Cardiac muscle cell (in vitro differentiated cells and primary cell): Measurements from ENCODE around the gene SPRN. TPM values are rescaled to one million over a fixed set of nuclear protein-coding genes. Genes with fewer than 3 reads are reported as not detected.
"Not testable (repeated sequence)": the region's sequence is repeated elsewhere in the genome, so short reads cannot be mapped to it uniquely, and the experiment has no call there.

Experiments
- DNase-seq, 2 donors: peaks; one replicate each; pipeline versions ENCODE4 v3.0.0 to v3.0.0-alpha.2; 2010 to 2017; ENCODE audit warnings: low read depth in 1 of 2, low spot score in 1 of 2
- H3K27ac ChIP-seq: fragments of 200-600 bp; sonication (generic); 2 replicates; pipeline ENCODE4 v1.5.1; 2016
- H3K27me3 ChIP-seq: fragments of 200-600 bp; sonication (generic); 2 replicates; pipeline ENCODE4 v1.6.0; 2016; ENCODE audit warnings: control low read depth
- H3K36me3 ChIP-seq: fragments of 200-600 bp; sonication (generic); 2 replicates; pipeline ENCODE4 v1.5.1; 2016; ENCODE audit warnings: control low read depth
- H3K4me1 ChIP-seq: fragments of 200-600 bp; sonication (generic); 2 replicates; pipeline ENCODE4 v1.8.1; 2017; ENCODE audit warnings: low read depth, mild to moderate bottlenecking, mixed run types
- H3K4me3 ChIP-seq: fragments of 200-600 bp; sonication (generic); 2 replicates; pipeline ENCODE4 v1.5.1; 2016; ENCODE audit warnings: mild to moderate bottlenecking
- H3K9me3 ChIP-seq: fragments of 200-600 bp; sonication (generic); 2 replicates; pipeline ENCODE4 v1.5.1; 2017; ENCODE audit warnings: low read depth, mild to moderate bottlenecking, control low read depth
- CTCF ChIP-seq: IDR thresholded peaks from 2 replicates; pipeline ENCODE4 v1.5.1; 2012; ENCODE audit warnings: low read depth, mild to moderate bottlenecking, low read length
- polyA plus RNA-seq: library from polyadenylated mRNA; unstranded; fragments of >200 nt; fragmentation: Nextera tagmentation; extraction: Ambion mirVana; gene quantifications from 2 replicates; pipeline ENCODE4 v1.2.1, GENCODE V29; 2016
- total RNA-seq: library from RNA; depleted of rRNA; stranded (reverse); fragments of >200 nt; gene quantifications from 2 replicates; pipeline ENCODE4 v1.2.3, GENCODE V29; 2016

SPRN gene, protein sequence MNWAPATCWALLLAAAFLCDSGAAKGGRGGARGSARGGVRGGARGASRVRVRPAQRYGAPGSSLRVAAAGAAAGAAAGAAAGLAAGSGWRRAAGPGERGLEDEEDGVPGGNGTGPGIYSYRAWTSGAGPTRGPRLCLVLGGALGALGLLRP
- total RNA-seq (0.33 and 0.63 TPM in 2 replicates), polyA plus RNA-seq (1.8 and 2.3 TPM in 2 replicates)

DNA sequence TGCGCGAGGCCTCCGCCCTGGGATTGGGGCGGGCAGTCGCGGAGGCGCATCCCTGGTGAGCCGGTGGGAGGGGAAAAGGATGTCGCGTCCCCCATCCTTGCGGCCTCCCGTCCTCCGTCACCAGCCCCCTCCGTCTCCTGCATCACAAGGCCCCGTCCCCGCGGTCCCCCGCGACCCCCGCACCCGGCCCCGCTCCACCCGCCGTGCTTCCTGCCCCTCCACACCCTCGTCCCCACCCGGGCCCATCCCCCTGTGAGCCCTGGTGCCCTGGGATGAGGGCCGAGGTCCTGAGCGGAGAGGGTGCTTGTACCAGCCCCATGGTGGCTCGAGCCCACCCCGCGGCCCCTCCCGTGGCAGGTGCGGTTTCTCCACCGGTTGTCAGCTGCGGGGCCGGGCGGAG is at the start of gene SPRN:
SPRN (minus strand) TSS at position 25 of the 400 bp plus-strand sequence. CDS start 944 bp downstream, outside the sequence.
- not testable (repeated sequence) for H3K27ac ChIP-seq, DNase-seq, H3K4me3 ChIP-seq, H3K4me1 ChIP-seq, H3K9me3 ChIP-seq, H3K36me3 ChIP-seq
- peaks cover 18% of the 10 kb centered on the region for H3K27me3 ChIP-seq

- no peaks in the 10 kb centered on the region for H3K4me1 ChIP-seq
- no peak overlapping the region for H3K4me3 ChIP-seq
- no peak for DNase-seq
- no peaks in the 10 kb centered on the region for H3K27me3 ChIP-seq
- TF ChIP-seq CTCF, result no peak
- H3K36me3 ChIP-seq, result no peaks in the 10 kb centered on the region
- H3K9me3 ChIP-seq, result no peaks in the 10 kb centered on the region
- H3K27ac ChIP-seq, result no peak overlapping the region
These were observed 49.6 kb upstream of the SPRN start for GRCh38 chr10:133474027-133474426.

DNA sequence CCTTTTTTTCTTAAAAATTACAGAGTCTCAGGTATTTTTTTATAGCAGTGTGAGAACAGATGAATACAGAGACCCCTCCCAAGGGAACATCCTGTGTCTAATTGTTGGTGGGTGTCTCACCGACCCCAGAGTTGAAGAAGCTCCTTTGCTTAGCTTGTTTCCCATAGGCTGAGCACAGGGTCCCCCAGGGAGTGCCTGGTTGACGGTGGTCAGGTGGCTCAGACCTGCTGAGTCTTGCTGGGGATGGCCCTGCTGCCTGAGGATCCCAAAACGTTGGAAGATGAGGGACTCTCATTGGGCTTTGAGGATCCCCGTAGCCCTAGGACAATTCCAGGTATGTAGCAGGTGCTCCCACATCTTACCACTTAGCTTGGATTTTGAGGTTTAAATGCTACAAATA is 48.8 kb upstream of the SPRN start:
- Histone ChIP-seq H3K9me3 (no peaks in the 10 kb centered on the region), H3K4me3 (no peak overlapping the region), H3K36me3 (no peaks in the 10 kb centered on the region), H3K27me3 (no peaks in the 10 kb centered on the region), H3K27ac (no peak overlapping the region), H3K4me1 (no peaks in the 10 kb centered on the region)
- TF ChIP-seq CTCF, result no peak
- DNase-seq, result no peak

DNA sequence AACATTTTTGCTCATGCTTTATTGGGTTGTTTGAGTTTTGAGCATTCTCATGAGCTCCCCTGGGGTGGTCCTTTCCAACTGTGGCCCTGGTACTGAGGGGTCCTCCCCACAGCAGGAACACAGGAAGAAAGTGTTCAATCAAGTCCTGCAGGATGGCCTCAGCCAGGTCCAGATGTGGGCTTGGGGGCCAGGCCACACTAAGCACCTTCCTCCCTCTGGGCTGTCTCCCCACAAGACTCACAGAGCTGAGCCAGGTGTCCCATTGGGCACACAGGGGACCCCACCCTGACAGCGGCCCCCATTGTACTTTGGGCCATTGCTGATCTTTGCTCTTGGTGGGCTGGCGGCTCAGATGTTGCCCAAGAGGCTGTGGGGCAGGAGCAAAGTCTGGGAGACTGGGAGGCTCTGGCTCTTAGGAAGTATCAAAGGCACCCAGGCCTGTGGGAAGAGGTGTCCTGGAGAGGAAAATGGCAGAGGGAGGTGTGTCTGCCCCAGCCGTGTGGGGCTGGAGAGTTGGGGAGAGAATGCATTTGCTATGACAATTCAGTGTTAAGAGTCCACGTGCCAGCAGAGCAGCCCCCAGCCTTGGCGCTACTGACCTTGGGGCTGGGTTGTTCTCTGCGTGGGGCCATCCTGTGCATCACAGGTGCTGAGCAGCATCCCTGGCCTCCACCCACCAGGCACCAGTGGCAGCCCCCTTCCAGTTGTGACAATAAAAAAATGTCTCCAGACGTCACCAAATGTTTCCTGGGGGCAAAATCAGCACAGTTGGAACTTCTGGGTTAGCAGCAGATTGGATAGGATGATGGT is 47.1 kb upstream of the SPRN start:
- Histone ChIP-seq H3K4me3 (no peak overlapping the region), H3K27me3 (no peaks in the 10 kb centered on the region), H3K9me3 (no peaks in the 10 kb centered on the region), H3K36me3 (no peaks in the 10 kb centered on the region), H3K27ac (no peak overlapping the region), H3K4me1 (no peaks in the 10 kb centered on the region)
- DNase-seq, result no peak
- no peak for TF ChIP-seq CTCF

- H3K9me3 ChIP-seq, H3K4me3 ChIP-seq, DNase-seq: not testable (repeated sequence)
These were observed 44.8 kb upstream of the SPRN start for GRCh38 chr10:133469205-133469604.

GRCh38 chr10:133467286-133467911 is 43.0 kb upstream of the SPRN start:
- Histone ChIP-seq H3K27ac (no peak overlapping the region), H3K4me3 (no peak overlapping the region), H3K9me3 (no peaks in the 10 kb centered on the region), H3K27me3 (no peaks in the 10 kb centered on the region), H3K36me3 (no peaks in the 10 kb centered on the region), H3K4me1 (no peaks in the 10 kb centered on the region)
- DNase-seq, result no peak
- no peak for TF ChIP-seq CTCF

More at GRCh38 chr10:133469205-133469604, 44.8 kb upstream of the SPRN start:
- H3K27me3 ChIP-seq, H3K4me1 ChIP-seq, H3K36me3 ChIP-seq, H3K27ac ChIP-seq: not testable (repeated sequence)
